ENCODE results near the gene RGCC.

Gene RGCC

GRCh38 chr13:41495044-41495443, 37.7 kb downstream of the RGCC start:
- Histone ChIP-seq H3K4me3 (ENCODE audit: low read length) (no peak overlapping the region), H3K4me1 (ENCODE audit: low read length) (peaks cover 57% of the 10 kb centered on the region), H4K20me1 (ENCODE audit: insufficient read depth, low read length) (no peaks in the 10 kb centered on the region), H3K9me2 (replicated peaks; ENCODE audit: insufficient read depth, low read length) (no peaks in the 10 kb centered on the region), H3K9ac (ENCODE audit: low read length) (no peak overlapping the region), H3K4me2 (ENCODE audit: low read depth, low read length) (no peak overlapping the region), H3K36me3 (replicated peaks; ENCODE audit: insufficient read depth, low read length) (no peaks in the 10 kb centered on the region), H2AFZ (ENCODE audit: low read length) (no peak overlapping the region), H3K27ac (ENCODE audit: low read length) (no peak overlapping the region), H3K9me3 (replicated peaks; ENCODE audit: insufficient read depth, low read length) (no peaks in the 10 kb centered on the region), H3K79me2 (ENCODE audit: low read length) (no peaks in the 10 kb centered on the region), H3K27me3 (replicated peaks; ENCODE audit: insufficient read depth, low read length) (no peaks in the 10 kb centered on the region), H3F3A (ENCODE audit: insufficient read depth, low read length) (peaks cover 10% of the 10 kb centered on the region)
- TF ChIP-seq EZH2 (optimal IDR thresholded peaks at IDR 0.05; ENCODE audit: low read depth, low read length) (no peak), EZH2phosphoT487 (IDR thresholded peaks at IDR 0.05; ENCODE audit: low read length) (no peak), CTCF (IDR thresholded peaks at IDR 0.05; ENCODE audit: low read length) (no peak)
- no peak for DNase-seq

- peaks cover 21% of the 10 kb centered on the region for H3F3A ChIP-seq (ENCODE audit: insufficient read depth, low read length)
- H3K4me2 ChIP-seq (ENCODE audit: low read depth, low read length): peak overlapping the region; percentile 52; the same call in 1 of the 2 replicates
- no peak overlapping the region for H3K4me3 ChIP-seq (ENCODE audit: low read length)
- H3K9ac ChIP-seq (ENCODE audit: low read length): peak overlapping the region; percentile 50; the same call in 1 of the 2 replicates
- no peaks in the 10 kb centered on the region for H3K36me3 ChIP-seq (replicated peaks; ENCODE audit: insufficient read depth, low read length)
- H3K9me2 ChIP-seq (replicated peaks; ENCODE audit: insufficient read depth, low read length): no peaks in the 10 kb centered on the region
- peak overlapping the region; percentile 89 for H3K27ac ChIP-seq (ENCODE audit: low read length)
- TF ChIP-seq EZH2phosphoT487 (IDR thresholded peaks at IDR 0.05; ENCODE audit: low read length) (no peak), EZH2 (optimal IDR thresholded peaks at IDR 0.05; ENCODE audit: low read depth, low read length) (no peak), CTCF (IDR thresholded peaks at IDR 0.05; ENCODE audit: low read length) (no peak)
- H3K4me1 ChIP-seq (ENCODE audit: low read length): peaks cover 72% of the 10 kb centered on the region
- peak; percentile 53 for DNase-seq
- no peaks in the 10 kb centered on the region for H3K79me2 ChIP-seq (ENCODE audit: low read length)
- peak overlapping the region; percentile 58; the same call in 1 of the 2 replicates for H2AFZ ChIP-seq (ENCODE audit: low read length)
- H4K20me1 ChIP-seq (ENCODE audit: insufficient read depth, low read length): no peaks in the 10 kb centered on the region
- H3K27me3 ChIP-seq (replicated peaks; ENCODE audit: insufficient read depth, low read length): no peaks in the 10 kb centered on the region
- no peaks in the 10 kb centered on the region for H3K9me3 ChIP-seq (replicated peaks; ENCODE audit: insufficient read depth, low read length)
Measured at GRCh38 chr13:41496420-41497234, 39.3 kb downstream of the RGCC start.

- H4K20me1 ChIP-seq (ENCODE audit: insufficient read depth, low read length): no peaks in the 10 kb centered on the region
Measured at GRCh38 chr13:41497436-41497835, 40.1 kb downstream of the RGCC start.

More at GRCh38 chr13:41497436-41497835, 40.1 kb downstream of the RGCC start:
- Histone ChIP-seq H3K4me3 (ENCODE audit: low read length) (no peak overlapping the region), H3K9ac (ENCODE audit: low read length) (no peak overlapping the region), H2AFZ (ENCODE audit: low read length) (no peak overlapping the region), H3K27ac (ENCODE audit: low read length) (peak overlapping the region; percentile 89; the same call in 1 of the 2 replicates), H3K27me3 (replicated peaks; ENCODE audit: insufficient read depth, low read length) (no peaks in the 10 kb centered on the region), H3K4me2 (ENCODE audit: low read depth, low read length) (no peak overlapping the region), H3F3A (ENCODE audit: insufficient read depth, low read length) (peaks cover 29% of the 10 kb centered on the region), H3K36me3 (replicated peaks; ENCODE audit: insufficient read depth, low read length) (no peaks in the 10 kb centered on the region), H3K9me3 (replicated peaks; ENCODE audit: insufficient read depth, low read length) (no peaks in the 10 kb centered on the region), H3K79me2 (ENCODE audit: low read length) (no peaks in the 10 kb centered on the region), H3K4me1 (ENCODE audit: low read length) (peaks cover 72% of the 10 kb centered on the region), H3K9me2 (replicated peaks; ENCODE audit: insufficient read depth, low read length) (no peaks in the 10 kb centered on the region)
- DNase-seq: no peak
- TF ChIP-seq EZH2phosphoT487 (IDR thresholded peaks at IDR 0.05; ENCODE audit: low read length) (no peak), EZH2 (optimal IDR thresholded peaks at IDR 0.05; ENCODE audit: low read depth, low read length) (no peak), CTCF (IDR thresholded peaks at IDR 0.05; ENCODE audit: low read length) (no peak)

Measured in MM.1S (cell line).